CD14-positive monocyte (primary cell): Measurements from ENCODE around the gene UFSP2. TPM values are rescaled to one million over a fixed set of nuclear protein-coding genes. Genes with fewer than 3 reads are reported as not detected.

ENCODE experiments used
- DNase-seq, 3 donors: peaks; one replicate each; pipeline ENCODE4 v3.0.0-alpha.2; 2011 to 2022
- H2AFZ ChIP-seq: 2 replicates; pipeline ENCODE4 v1.6.0; 2012; ENCODE audit warnings: mild to moderate bottlenecking, low read depth, low read length, inconsistent platforms; ENCODE audit not compliant: insufficient read depth, poor library complexity, severe bottlenecking
- H3K27ac ChIP-seq, 2 donors: 1 replicate in 1 of 2; 2 replicates in 1 of 2; pipeline ENCODE4 v1.5.1; 2012 to 2013; ENCODE audit warnings: low read length in 2 of 2, control low read depth in 1 of 2, inconsistent platforms in 1 of 2, low read depth in 1 of 2, mild to moderate bottlenecking in 1 of 2
- H3K27me3 ChIP-seq, 2 donors: one replicate each; pipeline versions ENCODE4 v1.6.0 to v1.6.1; 2011 to 2013; ENCODE audit warnings: low read length in 2 of 2; ENCODE audit not compliant: control insufficient read depth in 2 of 2, insufficient read depth in 2 of 2
- H3K36me3 ChIP-seq, 2 donors: replicated peaks in 1 of 2; 1 replicate in 1 of 2; 2 replicates in 1 of 2; pipeline versions ENCODE4 v1.5.1 to v1.6.1; 2012 to 2013; ENCODE audit warnings: low read length in 2 of 2, control low read depth in 1 of 2, inconsistent platforms in 1 of 2, mild to moderate bottlenecking in 1 of 2; ENCODE audit not compliant: insufficient read depth in 2 of 2, control insufficient read depth in 1 of 2
- H3K4me1 ChIP-seq, 2 donors: 1 replicate in 1 of 2; 2 replicates in 1 of 2; pipeline versions ENCODE4 v1.5.1 to v1.6.1; 2012 to 2013; ENCODE audit warnings: low read length in 2 of 2, control low read depth in 1 of 2, inconsistent platforms in 1 of 2, mild to moderate bottlenecking in 1 of 2, moderate library complexity in 1 of 2; ENCODE audit not compliant: insufficient read depth in 2 of 2, control insufficient read depth in 1 of 2
- H3K4me2 ChIP-seq: replicated peaks from 2 replicates; pipeline ENCODE3; 2012; ENCODE audit warnings: low read length, moderate library complexity, mild to moderate bottlenecking; ENCODE audit not compliant: poor library complexity, severe bottlenecking; ENCODE audit errors: extremely low read depth
- H3K4me3 ChIP-seq, 3 experiments: fragments of 200-600 bp in 1 of 3; sonication (generic) in 1 of 3; replicated peaks in 1 of 3; 1 replicate in 2 of 3; 2 replicates in 1 of 3; pipeline ENCODE4 v1.5.1; 2011 to 2013; ENCODE audit warnings: low read length in 3 of 3, mild to moderate bottlenecking in 3 of 3, control low read depth in 2 of 3, low read depth in 2 of 3, inconsistent platforms in 1 of 3, moderate library complexity in 1 of 3
- H3K79me2 ChIP-seq: 2 replicates; pipeline ENCODE4 v1.6.0; 2012; ENCODE audit warnings: mild to moderate bottlenecking, control low read depth, inconsistent platforms, low read length, moderate library complexity; ENCODE audit not compliant: insufficient read depth
- H3K9ac ChIP-seq: 2 replicates; pipeline ENCODE4 v1.6.0; 2017; ENCODE audit warnings: low read length, mild to moderate bottlenecking; ENCODE audit not compliant: insufficient read depth, poor library complexity, severe bottlenecking
- H3K9me3 ChIP-seq, 2 donors: replicated peaks in 1 of 2; 1 replicate in 1 of 2; 2 replicates in 1 of 2; pipeline versions ENCODE4 v1.5.1 to v1.6.1; 2012 to 2013; ENCODE audit warnings: low read length in 2 of 2, control low read depth in 1 of 2; ENCODE audit not compliant: control insufficient read depth in 1 of 2, insufficient read depth in 1 of 2
- H4K20me1 ChIP-seq: 2 replicates; pipeline ENCODE4 v1.6.0; 2012; ENCODE audit warnings: mild to moderate bottlenecking, low read length, control low read depth, moderate library complexity; ENCODE audit not compliant: insufficient read depth
- H3K27ac Mint-ChIP-seq, 7 donors: one replicate each; pipeline ENCODE4 v1.8.0; 2020; ENCODE audit warnings: mild to moderate bottlenecking in 7 of 7, mixed read lengths in 7 of 7, moderate library complexity in 6 of 7, inconsistent platforms in 2 of 7
- H3K27me3 Mint-ChIP-seq, 3 donors: one replicate each; pipeline ENCODE4 v1.8.0; 2021 to 2022; ENCODE audit warnings: low read depth in 3 of 3, mild to moderate bottlenecking in 3 of 3, mixed read lengths in 3 of 3, moderate library complexity in 3 of 3, inconsistent platforms in 1 of 3
- H3K36me3 Mint-ChIP-seq, 2 donors: one replicate each; pipeline ENCODE4 v1.8.0; 2020; ENCODE audit warnings: mixed read lengths in 2 of 2, inconsistent platforms in 1 of 2, mild to moderate bottlenecking in 1 of 2
- H3K4me1 Mint-ChIP-seq: one replicate; pipeline ENCODE4 v1.8.0; 2020; ENCODE audit warnings: mild to moderate bottlenecking, mixed read lengths
- H3K4me3 Mint-ChIP-seq, 2 donors: one replicate each; pipeline ENCODE4 v1.8.0; 2020; ENCODE audit warnings: mild to moderate bottlenecking in 2 of 2, mixed read lengths in 2 of 2, moderate library complexity in 1 of 2
- H3K9me3 Mint-ChIP-seq, 7 donors: one replicate each; pipeline ENCODE4 v1.8.0; 2020 to 2022; ENCODE audit warnings: mixed read lengths in 7 of 7, mild to moderate bottlenecking in 6 of 7, moderate library complexity in 6 of 7, inconsistent platforms in 2 of 7
- CTCF ChIP-seq: fragments of 200-600 bp; IDR thresholded peaks from one replicate; pipeline ENCODE4 v1.8.0; 2022; ENCODE audit warnings: antibody characterized with exemption, mild to moderate bottlenecking
- WGBS: methylation state at CpG from one replicate; pipeline ENCODE4 v1.1.5; 2013; ENCODE audit warnings: missing lambda C conversion rate; ENCODE audit not compliant: insufficient coverage; 5-methylcytosine and 5-hydroxymethylcytosine counted together
- intact Hi-C, 2 donors: fragments of 100-400 bp; cut with micrococcal nuclease; formaldehyde crosslinking; loops; one replicate each; pipeline versions ENCODE4 v1.15.0 to v1.15.1; 2023
- polyA minus RNA-seq: library from RNA; depleted of rRNA, polyadenylated mRNA; stranded (reverse); fragments of >200 nt; gene quantifications from 2 replicates; pipeline ENCODE4 v1.2.3, GENCODE V29; 2012
- polyA plus RNA-seq, 3 donors: library from polyadenylated mRNA; depleted of rRNA in 1 of 3; unstranded in 2 of 3; stranded (reverse) in 1 of 3; fragments of 300-500 nt in 2 of 3; fragments of >200 nt in 1 of 3; fragmentation: Illumina TruSeq in 2 of 3; gene quantifications; 1 replicate in 2 of 3; 2 replicates in 1 of 3; pipeline ENCODE4 v1.2.3, GENCODE V29; 2012 to 2021
- total RNA-seq, 12 experiments: library from RNA in 1 of 12; stranded (reverse) in 1 of 12; fragments of 120-200 nt in 1 of 12; gene quantifications; one replicate each; pipeline ENCODE4 v1.2.4 and lab custom pipeline; 2013 to 2026; ENCODE audit warnings: mixed read lengths in 6 of 12, inconsistent platforms in 1 of 12

UFSP2 gene
- total RNA-seq (2013), result 21.6 TPM
- polyA plus RNA-seq (10 to 100 TPM in 2 of 3 donors, 1 to 10 TPM in 1; 6.8 to 23.5 (median 13.8) TPM), polyA minus RNA-seq (3.9 and 6.3 TPM in 2 replicates), total RNA-seq (lab: John Stamatoyannopoulos, UW) (1.8 to 18.9 (median 6.7) reads per million in 11 experiments)

- peak within 1 kb of the TSS; percentile 77 for H3K4me2 ChIP-seq
- H3K79me2 ChIP-seq, result peaks cover 10% of the 10 kb centered on the region
- peaks cover 0 to 7% (median 0%) of the 10 kb centered on the region in 7 donors for H3K9me3 Mint-ChIP-seq
- peak within 1 kb of the TSS; percentile 92 for H3K9ac ChIP-seq
- H3K4me1 ChIP-seq, result peaks cover 11 to 15% of the 10 kb centered on the region in 2 donors
- TF ChIP-seq CTCF, result no peak
- intact Hi-C loops, result loop anchor here in 1 of 2 donors (1.0 kb wide), 1 partner anchor 28 kb away; no protein-coding TSS in a partner anchor
- H3K27ac ChIP-seq, result peak within 1 kb of the TSS; percentile 65 to 97
- H3K27me3 Mint-ChIP-seq, result peaks cover 8 to 28% (median 28%) of the 10 kb centered on the region in 3 donors
- 0% methylated on average over 55 of the region's 66 CpGs for WGBS
- no peaks in the 10 kb centered on the region for H3K9me3 ChIP-seq
- peak; percentile 86 to 95 (median 93) for DNase-seq
- peak within 1 kb of the TSS; percentile 82 for H2AFZ ChIP-seq
- peak within 1 kb of the TSS; percentile 98 to 99 (median 99) for H3K27ac Mint-ChIP-seq
- H3K27me3 ChIP-seq, result no peaks in the 10 kb centered on the region
- peaks cover 11 to 19% of the 10 kb centered on the region in 2 donors for H3K36me3 Mint-ChIP-seq
- no peaks in the 10 kb centered on the region for H4K20me1 ChIP-seq
- H3K4me3 Mint-ChIP-seq, result peak within 1 kb of the TSS; percentile 94 to 96
- peak within 1 kb of the TSS; percentile 80 to 89 (median 80) for H3K4me3 ChIP-seq
- H3K4me1 Mint-ChIP-seq, result peaks cover 16% of the 10 kb centered on the region
- H3K36me3 ChIP-seq, result peaks cover 0 to 15% of the 10 kb centered on the region in 2 donors
These were observed at the start of gene UFSP2 for GRCh38 chr4:185425647-185426352. TSS of gene UFSP2 (minus strand) at chr4:185425964. CDS start at chr4:185425868, 96 bp downstream.

- Mint-ChIP-seq H3K27me3 (peaks cover 44 to 72% (median 58%) of the 10 kb centered on the region in 3 donors), H3K27ac (no peak overlapping the region), H3K4me3 (peak overlapping the region in 1 of 2 donors; percentile 67), H3K36me3 (peaks cover 1 to 3% of the 10 kb centered on the region in 2 donors), H3K4me1 (peaks cover 10% of the 10 kb centered on the region), H3K9me3 (peaks cover 0 to 24% (median 10%) of the 10 kb centered on the region in 7 donors)
- Histone ChIP-seq H3K79me2 (no peaks in the 10 kb centered on the region), H3K27me3 (peaks cover 37 to 61% of the 10 kb centered on the region in 2 donors), H3K4me1 (peaks cover 10 to 11% of the 10 kb centered on the region in 2 donors), H4K20me1 (no peaks in the 10 kb centered on the region), H3K4me2 (no peak overlapping the region), H3K36me3 (no peaks in the 10 kb centered on the region), H2AFZ (no peak overlapping the region), H3K4me3 (no peak overlapping the region), H3K9ac (no peak overlapping the region), H3K9me3 (peaks cover 0 to 10% of the 10 kb centered on the region in 2 donors), H3K27ac (no peak overlapping the region)
- no peak for TF ChIP-seq CTCF
- 87% methylated on average over 3 of the region's 8 CpGs for WGBS
- DNase-seq, result no peak
- intact Hi-C loops, result no loop called here
These were observed 47.5 kb upstream of the UFSP2 start for GRCh38 chr4:185473247-185473646.
